ENCODE measurements around the gene ADAM33. TPM values are rescaled to one million over a fixed set of nuclear protein-coding genes. Genes with fewer than 3 reads are reported as not detected.

ADAM33 gene
- total RNA-seq, 2 donors from 2014 or later: 6.7 to 8.1 TPM

DNA sequence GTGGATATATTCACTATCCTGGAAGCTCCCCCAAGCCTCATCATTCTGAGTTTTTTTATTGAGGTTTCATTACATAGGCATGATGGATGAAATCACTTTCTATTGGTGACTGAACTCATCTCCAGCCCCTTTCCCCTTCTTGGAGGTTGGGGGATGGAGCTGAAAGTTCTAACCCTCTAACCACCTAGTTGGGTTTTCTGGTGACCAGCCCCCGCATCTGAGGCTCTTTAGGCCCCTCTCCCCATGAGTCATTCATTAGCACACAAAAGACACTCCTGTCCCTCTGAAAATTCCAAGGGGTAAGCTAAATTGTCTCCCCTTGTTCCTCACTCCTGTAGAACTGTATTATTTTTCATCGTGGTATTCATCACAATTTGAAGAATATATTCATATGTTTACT is 51.9 kb downstream of the ADAM33 start:
- no peak overlapping the region for H3K9ac ChIP-seq (ENCODE audit: low read depth in 2 of 2, low read length in 2 of 2)
- intact Hi-C loops (cut with DNase I): no loop called here
- no peaks in the 10 kb centered on the region for H3K9me3 ChIP-seq
- no peaks in the 10 kb centered on the region for H3K27me3 ChIP-seq
- TF ChIP-seq, protein P1, sequence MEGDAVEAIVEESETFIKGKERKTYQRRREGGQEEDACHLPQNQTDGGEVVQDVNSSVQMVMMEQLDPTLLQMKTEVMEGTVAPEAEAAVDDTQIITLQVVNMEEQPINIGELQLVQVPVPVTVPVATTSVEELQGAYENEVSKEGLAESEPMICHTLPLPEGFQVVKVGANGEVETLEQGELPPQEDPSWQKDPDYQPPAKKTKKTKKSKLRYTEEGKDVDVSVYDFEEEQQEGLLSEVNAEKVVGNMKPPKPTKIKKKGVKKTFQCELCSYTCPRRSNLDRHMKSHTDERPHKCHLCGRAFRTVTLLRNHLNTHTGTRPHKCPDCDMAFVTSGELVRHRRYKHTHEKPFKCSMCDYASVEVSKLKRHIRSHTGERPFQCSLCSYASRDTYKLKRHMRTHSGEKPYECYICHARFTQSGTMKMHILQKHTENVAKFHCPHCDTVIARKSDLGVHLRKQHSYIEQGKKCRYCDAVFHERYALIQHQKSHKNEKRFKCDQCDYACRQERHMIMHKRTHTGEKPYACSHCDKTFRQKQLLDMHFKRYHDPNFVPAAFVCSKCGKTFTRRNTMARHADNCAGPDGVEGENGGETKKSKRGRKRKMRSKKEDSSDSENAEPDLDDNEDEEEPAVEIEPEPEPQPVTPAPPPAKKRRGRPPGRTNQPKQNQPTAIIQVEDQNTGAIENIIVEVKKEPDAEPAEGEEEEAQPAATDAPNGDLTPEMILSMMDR (IDR thresholded peaks at IDR 0.05): no peak
- no peaks in the 10 kb centered on the region for H3K4me1 ChIP-seq
- no peak overlapping the region for H3K27ac ChIP-seq
- no peak overlapping the region for H3K4me3 ChIP-seq
- no peak for DNase-seq
- H3K36me3 ChIP-seq: no peaks in the 10 kb centered on the region

DNA sequence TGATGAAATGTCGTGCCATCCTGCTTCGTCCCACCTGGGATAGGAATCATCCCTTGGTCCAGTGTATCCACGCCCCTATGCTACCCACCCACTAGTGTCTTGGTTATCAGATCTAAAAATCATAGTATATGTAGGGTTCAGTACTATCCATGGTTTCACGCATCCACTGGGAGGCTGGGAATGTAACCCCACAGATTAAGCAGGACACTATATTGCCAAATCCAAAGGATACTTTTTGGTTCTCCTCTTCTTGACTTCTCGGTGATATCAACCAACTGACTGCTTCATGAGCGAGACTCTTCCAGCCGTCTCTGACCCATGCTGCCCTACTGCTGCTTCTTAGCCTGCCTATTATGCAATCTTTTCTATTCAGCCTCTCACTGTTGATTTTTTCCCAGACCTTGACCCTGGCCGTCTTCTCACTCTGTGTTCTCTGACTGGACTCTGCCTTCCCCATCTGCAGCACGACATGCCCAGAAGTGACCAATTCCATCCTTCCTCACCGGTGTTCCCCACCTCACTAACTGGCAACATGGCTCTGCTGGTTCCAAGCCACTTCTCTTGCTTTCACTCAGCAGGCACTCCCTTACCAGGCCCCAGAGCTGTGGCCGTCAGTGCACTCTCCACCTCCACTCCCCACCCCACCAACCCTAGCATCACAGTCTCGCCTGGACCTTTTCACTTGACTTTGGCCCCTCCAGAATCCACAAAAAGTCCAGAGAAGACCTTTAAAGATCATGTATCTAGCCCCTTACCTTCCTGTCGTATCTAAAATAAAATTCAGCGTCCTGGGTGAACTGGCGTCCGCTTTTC is 53.1 kb downstream of the ADAM33 start:
- Histone ChIP-seq H3K9me3 (no peaks in the 10 kb centered on the region), H3K36me3 (no peaks in the 10 kb centered on the region), H3K4me1 (no peaks in the 10 kb centered on the region), H3K27ac (no peak overlapping the region), H3K9ac (ENCODE audit: low read depth in 2 of 2, low read length in 2 of 2) (no peak overlapping the region), H3K27me3 (no peaks in the 10 kb centered on the region), H3K4me3 (no peak overlapping the region)
- TF ChIP-seq, protein P1 (IDR thresholded peaks at IDR 0.05): no peak
- DNase-seq: no peak
- intact Hi-C loops (cut with DNase I): no loop called here

DNA sequence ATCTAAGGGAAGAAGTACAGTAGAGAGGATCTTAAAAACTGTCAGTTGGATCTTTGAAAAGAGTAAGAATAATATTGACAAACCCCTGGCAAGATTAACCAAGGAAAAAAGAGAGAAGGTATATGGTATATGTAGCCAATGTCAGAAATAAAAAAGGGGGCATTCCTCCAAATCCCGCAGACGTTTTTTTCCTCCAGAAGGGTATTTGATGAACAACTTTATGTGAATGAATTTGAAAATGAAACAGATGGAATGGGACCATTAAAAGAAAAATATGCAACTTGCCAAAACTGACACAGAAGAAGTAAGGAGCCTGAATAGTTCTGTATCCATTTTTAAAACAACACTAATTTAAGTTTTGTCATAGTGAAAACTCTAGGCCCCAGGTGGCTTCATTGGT is 54.3 kb downstream of the ADAM33 start:
- Histone ChIP-seq H3K4me1 (no peaks in the 10 kb centered on the region), H3K9ac (ENCODE audit: low read depth in 2 of 2, low read length in 2 of 2) (no peak overlapping the region), H3K27ac (no peak overlapping the region), H3K4me3 (no peak overlapping the region), H3K9me3 (no peaks in the 10 kb centered on the region), H3K36me3 (no peaks in the 10 kb centered on the region), H3K27me3 (no peaks in the 10 kb centered on the region)
- TF ChIP-seq, protein P1 (IDR thresholded peaks at IDR 0.05): no peak
- no peak for DNase-seq
- intact Hi-C loops (cut with DNase I): no loop called here

DNA sequence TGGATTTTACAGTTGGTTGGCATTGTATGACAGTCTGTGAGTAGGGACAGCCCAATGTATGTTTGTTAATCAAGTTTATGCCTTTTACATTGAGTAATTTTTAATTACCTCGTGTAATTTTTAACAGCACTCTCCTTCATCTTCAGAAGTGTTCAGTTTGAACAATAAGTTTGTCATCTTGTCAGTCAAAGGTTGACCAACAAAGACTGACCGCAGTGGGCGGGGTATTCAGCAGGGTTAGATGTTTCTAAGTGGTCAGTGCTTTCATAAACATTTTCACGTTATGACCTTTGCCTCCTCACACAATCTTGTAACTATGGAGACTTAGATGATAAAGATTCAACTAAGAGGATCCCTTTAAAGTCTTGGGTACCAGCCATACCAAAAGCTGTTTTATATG is 59.4 kb downstream of the ADAM33 start:
- no peaks in the 10 kb centered on the region for H3K27me3 ChIP-seq
- H3K27ac ChIP-seq: no peak overlapping the region
- H3K9ac ChIP-seq (ENCODE audit: low read depth in 2 of 2, low read length in 2 of 2): no peak overlapping the region
- H3K9me3 ChIP-seq: no peaks in the 10 kb centered on the region
- H3K36me3 ChIP-seq: no peaks in the 10 kb centered on the region
- TF ChIP-seq, protein P1 (IDR thresholded peaks at IDR 0.05): no peak
- H3K4me3 ChIP-seq: no peak overlapping the region
- intact Hi-C loops (cut with DNase I): no loop called here
- H3K4me1 ChIP-seq: no peaks in the 10 kb centered on the region
- DNase-seq: no peak

DNA sequence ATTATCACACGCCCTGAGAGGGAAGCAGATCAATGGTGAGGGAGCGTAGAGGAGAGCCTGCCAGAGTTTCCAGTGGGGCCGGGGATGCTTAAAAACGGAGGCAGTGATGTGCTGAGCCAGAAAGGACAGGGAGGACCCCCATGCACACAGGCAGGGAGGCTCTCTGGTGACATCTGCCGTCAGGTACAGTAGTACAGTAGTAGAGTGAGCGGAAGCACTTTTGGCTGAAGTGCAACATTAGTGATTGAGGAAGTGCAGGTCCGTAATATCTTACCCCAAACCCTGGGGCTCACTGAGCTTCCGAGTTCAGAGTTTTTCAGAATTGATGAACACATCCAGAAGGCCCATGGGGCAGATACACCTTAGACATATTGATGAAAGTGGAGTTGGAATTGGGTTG is 60.7 kb downstream of the ADAM33 start:
- no peak overlapping the region for H3K4me3 ChIP-seq
- H3K9ac ChIP-seq (ENCODE audit: low read depth in 2 of 2, low read length in 2 of 2): no peak overlapping the region
- intact Hi-C loops (cut with DNase I): no loop called here
- no peaks in the 10 kb centered on the region for H3K36me3 ChIP-seq
- H3K27ac ChIP-seq: no peak overlapping the region
- H3K9me3 ChIP-seq: no peaks in the 10 kb centered on the region
- no peaks in the 10 kb centered on the region for H3K4me1 ChIP-seq
- DNase-seq: no peak
- TF ChIP-seq, protein P1 (IDR thresholded peaks at IDR 0.05): no peak
- H3K27me3 ChIP-seq: no peaks in the 10 kb centered on the region

Other genes starting within 250 kb of the ADAM33 start
- 10 to 100 TPM; 17.0 to 23.1 TPM for gene ATRN, start 211.0 kb downstream of the ADAM33 start, total RNA-seq
- not detected for gene GFRA4, start 18.6 kb downstream of the ADAM33 start, total RNA-seq
- gene SIGLEC1, start 30.6 kb upstream of the ADAM33 start, total RNA-seq: 1 to 10 TPM; 2.5 to 4.6 TPM
- gene HSPA12B, start 50.7 kb upstream of the ADAM33 start, total RNA-seq: 1 to 10 TPM; 1.5 to 1.7 TPM
- 10 to 100 TPM; 20.6 to 37.7 TPM for gene ADISSP, start 85.7 kb upstream of the ADAM33 start, total RNA-seq
- not detected for gene SPEF1, start 99.4 kb upstream of the ADAM33 start, total RNA-seq
- 10 to 100 TPM; 65.6 to 93.3 TPM for gene CENPB, start 104.7 kb upstream of the ADAM33 start, total RNA-seq
- 10 to 100 TPM; 41.9 to 65.5 TPM for gene CDC25B, start 114.3 kb upstream of the ADAM33 start, total RNA-seq
- 10 to 100 TPM; 11.7 to 20.2 TPM for gene AP5S1, start 138.5 kb upstream of the ADAM33 start, total RNA-seq
- gene MAVS, start 164.8 kb upstream of the ADAM33 start, total RNA-seq: 10 to 100 TPM; 46.2 to 70.7 TPM
- gene PANK2, start 207.4 kb upstream of the ADAM33 start, total RNA-seq: 10 to 100 TPM; 29.7 to 31.3 TPM